ENCODE data around the gene C10orf90. TPM values are rescaled to one million over a fixed set of nuclear protein-coding genes. Genes with fewer than 3 reads are reported as not detected.

The C10orf90 gene
- total RNA-seq, 1 donor from 2014 or later: not detected

DNA sequence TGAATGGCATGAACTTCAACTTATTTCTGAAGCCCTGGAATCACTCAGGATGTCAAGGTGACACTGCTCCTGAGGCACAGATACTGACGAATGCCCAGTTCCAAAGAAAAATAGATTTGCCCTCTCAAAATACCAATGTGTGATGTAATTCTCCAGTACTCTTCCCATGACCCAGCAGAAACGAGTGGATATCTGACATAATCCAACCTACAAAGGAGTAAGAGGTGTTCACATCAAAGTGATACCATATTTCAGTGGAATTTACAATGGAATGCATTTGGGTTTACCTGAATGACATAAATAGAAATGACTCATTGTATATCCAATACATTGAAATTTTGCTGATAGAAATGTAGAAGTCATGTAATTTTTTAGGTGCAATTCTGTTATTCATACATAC is 161.3 kb downstream of the C10orf90 start:
- no peaks in the 10 kb centered on the region for H3K36me3 Mint-ChIP-seq
- no peak overlapping the region for H3K4me3 ChIP-seq
- no peaks in the 10 kb centered on the region for H3K36me3 ChIP-seq
- no peaks in the 10 kb centered on the region for H3K9me3 ChIP-seq (ENCODE audit: low read depth)
- TF ChIP-seq EZH2 (IDR thresholded peaks at IDR 0.05): no peak
- no peak for TF ChIP-seq EZH2phosphoT487 (IDR thresholded peaks at IDR 0.05)
- TF ChIP-seq, protein P1, sequence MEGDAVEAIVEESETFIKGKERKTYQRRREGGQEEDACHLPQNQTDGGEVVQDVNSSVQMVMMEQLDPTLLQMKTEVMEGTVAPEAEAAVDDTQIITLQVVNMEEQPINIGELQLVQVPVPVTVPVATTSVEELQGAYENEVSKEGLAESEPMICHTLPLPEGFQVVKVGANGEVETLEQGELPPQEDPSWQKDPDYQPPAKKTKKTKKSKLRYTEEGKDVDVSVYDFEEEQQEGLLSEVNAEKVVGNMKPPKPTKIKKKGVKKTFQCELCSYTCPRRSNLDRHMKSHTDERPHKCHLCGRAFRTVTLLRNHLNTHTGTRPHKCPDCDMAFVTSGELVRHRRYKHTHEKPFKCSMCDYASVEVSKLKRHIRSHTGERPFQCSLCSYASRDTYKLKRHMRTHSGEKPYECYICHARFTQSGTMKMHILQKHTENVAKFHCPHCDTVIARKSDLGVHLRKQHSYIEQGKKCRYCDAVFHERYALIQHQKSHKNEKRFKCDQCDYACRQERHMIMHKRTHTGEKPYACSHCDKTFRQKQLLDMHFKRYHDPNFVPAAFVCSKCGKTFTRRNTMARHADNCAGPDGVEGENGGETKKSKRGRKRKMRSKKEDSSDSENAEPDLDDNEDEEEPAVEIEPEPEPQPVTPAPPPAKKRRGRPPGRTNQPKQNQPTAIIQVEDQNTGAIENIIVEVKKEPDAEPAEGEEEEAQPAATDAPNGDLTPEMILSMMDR (IDR thresholded peaks at IDR 0.05): no peak
- peaks cover 3% of the 10 kb centered on the region for H3K4me1 Mint-ChIP-seq
- no peaks in the 10 kb centered on the region for H3K4me1 ChIP-seq
- H4K20me1 ChIP-seq (ENCODE audit: low read depth): no peaks in the 10 kb centered on the region
- H2AFZ ChIP-seq (replicated peaks): no peak overlapping the region
- H3K27me3 Mint-ChIP-seq (ENCODE audit: insufficient read depth, low read depth): no peaks in the 10 kb centered on the region
- H3F3A ChIP-seq (ENCODE audit: low read depth): no peaks in the 10 kb centered on the region
- H3K4me3 Mint-ChIP-seq: no peak overlapping the region
- H3K27ac Mint-ChIP-seq: no peak overlapping the region
- H3K79me2 ChIP-seq (ENCODE audit: low read depth): no peaks in the 10 kb centered on the region
- no peak for DNase-seq (ENCODE audit: low spot score)
- H3K27me3 ChIP-seq: no peaks in the 10 kb centered on the region
- H3K9ac ChIP-seq: no peak overlapping the region
- H3K27ac ChIP-seq: no peak overlapping the region
- no peaks in the 10 kb centered on the region for H3K9me3 Mint-ChIP-seq
- H3K4me2 ChIP-seq: no peak overlapping the region

DNA sequence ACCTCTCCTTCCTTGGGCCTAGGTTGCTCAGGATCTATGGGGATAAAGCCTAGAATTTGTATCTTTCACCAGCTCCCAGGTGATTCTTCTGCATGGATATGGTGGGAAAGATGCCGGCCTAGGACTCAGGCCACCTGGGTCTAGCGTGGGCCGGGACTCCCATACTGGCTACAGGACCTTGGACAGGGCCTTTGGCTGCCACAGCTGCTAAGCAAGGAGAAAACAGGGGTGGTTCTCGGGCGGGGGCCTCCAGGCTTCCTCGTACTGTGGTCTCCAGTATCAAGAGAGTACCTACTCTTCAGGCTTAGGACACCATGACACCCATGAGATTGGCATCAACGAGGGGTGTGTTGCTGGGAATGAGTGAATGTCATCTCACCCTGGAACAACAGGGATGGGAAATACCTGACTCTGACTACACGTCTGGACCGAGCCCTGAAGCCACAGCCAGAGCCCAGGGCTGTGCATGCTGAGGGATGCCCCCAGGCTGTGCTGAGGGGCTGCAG is 161.9 kb downstream of the C10orf90 start:
- Histone ChIP-seq H2AFZ (replicated peaks) (no peak overlapping the region), H3K4me2 (no peak overlapping the region), H3F3A (ENCODE audit: low read depth) (no peaks in the 10 kb centered on the region), H3K36me3 (no peaks in the 10 kb centered on the region), H3K27me3 (no peaks in the 10 kb centered on the region), H3K4me1 (no peaks in the 10 kb centered on the region), H3K27ac (no peak overlapping the region), H3K9ac (no peak overlapping the region), H3K9me3 (ENCODE audit: low read depth) (no peaks in the 10 kb centered on the region), H4K20me1 (ENCODE audit: low read depth) (no peaks in the 10 kb centered on the region), H3K4me3 (no peak overlapping the region), H3K79me2 (ENCODE audit: low read depth) (no peaks in the 10 kb centered on the region)
- Mint-ChIP-seq H3K4me1 (peaks cover 3% of the 10 kb centered on the region), H3K4me3 (no peak overlapping the region), H3K9me3 (no peaks in the 10 kb centered on the region), H3K36me3 (no peaks in the 10 kb centered on the region), H3K27ac (no peak overlapping the region), H3K27me3 (ENCODE audit: insufficient read depth, low read depth) (no peaks in the 10 kb centered on the region)
- TF ChIP-seq, protein P1 (IDR thresholded peaks at IDR 0.05): no peak
- no peak for TF ChIP-seq EZH2 (IDR thresholded peaks at IDR 0.05)
- TF ChIP-seq EZH2phosphoT487 (IDR thresholded peaks at IDR 0.05): no peak
- peak; percentile 36 for DNase-seq (ENCODE audit: low spot score)

DNA sequence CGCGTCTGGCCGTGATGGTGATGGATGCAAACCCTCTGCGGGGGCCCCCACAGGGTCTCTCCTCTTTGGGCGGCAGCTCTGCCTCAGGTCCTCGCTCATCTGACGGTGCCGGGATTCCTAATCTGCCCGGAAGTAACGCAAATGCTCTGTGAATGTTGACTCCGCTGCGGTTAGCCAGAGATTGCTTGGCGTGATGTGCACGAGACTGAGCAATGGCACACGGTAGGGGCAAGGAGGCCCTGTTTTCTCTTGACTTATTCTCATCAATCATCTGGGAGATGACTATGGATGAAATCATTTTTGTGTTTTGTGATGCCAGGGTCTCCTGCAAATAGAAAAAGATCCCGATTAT is 165.8 kb downstream of the C10orf90 start:
- DNase-seq (ENCODE audit: low spot score): no peak
- Mint-ChIP-seq H3K4me3 (no peak overlapping the region), H3K4me1 (no peaks in the 10 kb centered on the region), H3K9me3 (no peaks in the 10 kb centered on the region), H3K27me3 (ENCODE audit: insufficient read depth, low read depth) (no peaks in the 10 kb centered on the region), H3K36me3 (no peaks in the 10 kb centered on the region), H3K27ac (no peak overlapping the region)
- H3K4me3 ChIP-seq: no peak overlapping the region
- no peak overlapping the region for H3K27ac ChIP-seq
- H3K9ac ChIP-seq: no peak overlapping the region
- no peaks in the 10 kb centered on the region for H3K27me3 ChIP-seq
- no peaks in the 10 kb centered on the region for H3K79me2 ChIP-seq (ENCODE audit: low read depth)
- no peaks in the 10 kb centered on the region for H3K9me3 ChIP-seq (ENCODE audit: low read depth)
- peak overlapping the region; percentile 72 for H2AFZ ChIP-seq (replicated peaks)
- no peaks in the 10 kb centered on the region for H3F3A ChIP-seq (ENCODE audit: low read depth)
- no peaks in the 10 kb centered on the region for H3K36me3 ChIP-seq
- no peaks in the 10 kb centered on the region for H3K4me1 ChIP-seq
- no peaks in the 10 kb centered on the region for H4K20me1 ChIP-seq (ENCODE audit: low read depth)
- no peak for TF ChIP-seq EZH2phosphoT487 (IDR thresholded peaks at IDR 0.05)
- TF ChIP-seq EZH2 (IDR thresholded peaks at IDR 0.05): no peak
- TF ChIP-seq, protein P1 (IDR thresholded peaks at IDR 0.05): no peak
- no peak overlapping the region for H3K4me2 ChIP-seq

Data from neural progenitor cell (in vitro differentiated cells).